NCI-H82 (cell line): ENCODE data around the gene ZNF423.
"Not testable (repeated sequence)": the region's sequence is repeated elsewhere in the genome, so short reads cannot be mapped to it uniquely, and the experiment has no call there.

ENCODE experiments used
- DNase-seq: peaks from one replicate; lab custom pipeline; 2025; lab: John Stamatoyannopoulos, UW

Gene ZNF423

DNA sequence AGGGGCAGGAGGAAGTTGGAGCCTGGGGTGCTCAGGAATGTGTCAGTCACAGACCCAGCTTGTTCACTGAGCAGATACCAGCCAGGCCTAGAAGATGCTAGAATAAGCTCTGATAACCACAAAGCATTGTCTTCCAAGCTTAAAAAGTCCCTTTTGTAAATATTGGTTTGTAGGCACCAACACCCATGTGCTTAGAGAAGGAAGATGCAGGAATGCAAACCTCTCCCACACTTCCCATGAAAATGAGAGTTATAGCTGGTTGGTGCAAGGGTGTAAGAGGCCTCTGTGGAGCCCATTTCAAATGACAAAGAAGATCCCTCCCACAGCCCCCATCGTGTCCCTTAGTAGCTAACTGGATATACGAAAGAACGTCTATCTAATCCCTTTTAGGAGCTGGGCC is 272.0 kb downstream of the ZNF423 start:
- peak; percentile 56 for DNase-seq

DNA sequence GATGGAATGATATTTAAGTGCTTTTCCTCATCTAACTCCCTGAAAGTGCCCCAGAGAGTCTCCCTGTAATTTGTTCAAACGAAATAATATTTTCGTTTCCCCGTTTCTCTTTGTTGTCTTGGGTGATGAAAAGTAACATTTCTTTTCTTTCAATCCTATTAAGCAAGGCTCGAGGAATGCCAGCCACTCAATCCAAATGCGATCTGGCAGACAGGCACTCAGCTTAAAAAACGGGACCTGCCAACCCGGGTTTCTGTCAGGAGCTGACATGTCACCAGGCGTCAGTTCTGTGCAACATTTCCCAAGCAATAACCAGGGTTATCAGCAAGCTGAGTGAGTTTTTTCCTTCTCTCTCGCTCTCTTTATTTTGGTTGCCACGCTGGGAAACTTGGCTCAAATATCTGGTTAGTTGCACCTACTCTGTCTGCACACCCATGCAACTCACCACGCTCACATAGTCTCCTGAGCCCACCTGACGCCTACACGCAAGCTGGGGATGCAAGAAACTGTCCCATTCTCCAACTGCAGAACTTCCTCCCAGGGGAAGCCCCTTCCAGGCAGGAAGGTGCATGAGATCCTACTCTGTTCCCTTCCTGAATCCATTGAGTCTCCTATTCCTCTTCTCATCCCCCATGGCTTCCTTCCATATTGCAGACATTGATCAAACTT is 274.1 kb downstream of the ZNF423 start:
- DNase-seq = peak; percentile 53

DNA sequence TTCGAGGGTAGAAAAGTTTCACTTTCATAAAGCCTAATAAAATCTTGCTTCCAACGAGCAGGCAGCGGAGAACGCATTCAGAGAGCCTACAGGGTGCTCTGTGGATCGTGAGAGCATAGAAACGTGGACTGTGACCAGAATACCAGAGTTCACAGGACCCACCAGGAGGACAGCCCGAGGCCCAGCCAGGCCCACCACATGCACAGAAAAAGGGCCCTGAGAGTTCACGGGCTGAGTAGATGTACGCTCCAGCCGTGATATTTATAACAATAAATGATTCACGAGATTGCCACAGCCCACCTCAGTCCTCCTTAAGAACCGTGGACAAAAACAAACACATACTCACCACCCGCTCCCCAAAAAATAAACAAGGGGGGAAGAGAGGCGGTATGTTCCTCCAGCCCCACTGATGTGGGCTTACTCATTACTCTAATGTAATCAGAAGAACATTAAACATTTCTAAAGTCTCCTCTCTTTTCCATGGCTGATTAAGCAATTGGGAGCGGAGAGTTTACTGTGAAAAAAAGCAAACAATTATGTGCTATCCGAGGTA is 275.1 kb downstream of the ZNF423 start:
- no peak for DNase-seq

DNA sequence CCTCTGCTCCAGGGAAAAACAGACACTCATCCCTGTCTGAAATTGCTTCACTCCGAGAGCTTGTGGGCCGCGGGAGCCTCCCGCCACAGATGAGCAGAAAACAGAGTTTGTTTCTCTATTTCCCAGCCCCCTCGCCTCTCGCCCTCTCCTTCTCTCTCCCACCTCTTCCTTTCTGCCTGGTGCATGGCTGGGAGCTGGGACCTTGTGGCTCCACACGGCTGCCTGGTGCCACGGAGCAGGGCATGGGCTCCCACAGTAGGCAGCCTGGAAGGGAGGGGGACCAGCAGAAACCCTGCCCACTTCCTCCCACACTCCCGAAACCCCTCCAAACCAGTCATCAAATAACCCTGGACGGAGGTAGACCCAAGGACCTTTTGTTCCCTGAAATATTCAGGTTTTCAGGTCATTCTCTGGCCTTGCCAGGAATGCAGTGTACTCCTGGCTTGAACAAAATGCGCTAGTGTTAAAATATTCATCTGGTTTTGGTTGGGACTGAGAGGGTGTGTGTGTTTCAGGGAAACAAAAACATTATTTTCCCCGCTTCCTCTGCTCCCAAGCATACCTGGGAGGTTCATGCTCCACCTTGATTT is 277.4 kb downstream of the ZNF423 start:
- DNase-seq = no peak

DNA sequence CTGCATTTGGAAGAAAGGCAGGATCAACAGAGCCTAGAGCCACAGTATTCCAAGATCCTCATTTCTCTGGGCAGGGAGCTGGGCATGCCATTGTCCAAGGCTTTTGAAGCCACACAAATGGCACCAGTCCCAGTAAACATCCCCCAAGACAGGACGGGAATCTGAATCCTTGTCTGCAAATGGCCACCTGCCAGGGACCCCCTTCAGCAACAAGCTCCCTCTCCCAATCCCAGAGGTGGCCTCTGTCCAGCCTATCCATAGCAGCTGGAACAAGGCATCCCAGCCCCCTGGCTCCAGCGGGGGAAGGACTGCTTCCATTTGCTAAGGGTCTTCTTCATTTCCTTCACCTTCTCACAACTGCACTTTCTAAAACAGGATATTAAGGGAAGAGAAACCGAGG is 277.9 kb downstream of the ZNF423 start:
- DNase-seq = no peak

DNA sequence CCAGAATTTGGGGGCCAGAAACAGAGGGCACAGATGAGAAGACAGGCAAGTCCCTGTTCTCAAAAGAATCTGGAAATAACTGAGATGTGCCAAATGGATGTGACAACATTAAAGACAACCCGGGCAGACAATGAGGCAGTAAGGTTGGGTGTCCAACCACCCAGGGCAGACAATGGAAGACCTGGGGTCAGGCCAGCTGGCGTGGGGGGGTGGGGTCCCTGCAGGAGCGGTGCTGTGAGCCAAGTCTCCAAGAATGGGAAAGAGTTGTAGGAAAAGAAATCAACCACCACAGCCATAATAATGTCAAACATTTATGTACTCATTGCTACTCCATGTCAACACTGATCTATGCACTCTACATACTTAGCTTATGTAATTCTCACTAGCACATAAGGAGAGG is 279.0 kb downstream of the ZNF423 start:
- no peak for DNase-seq

DNA sequence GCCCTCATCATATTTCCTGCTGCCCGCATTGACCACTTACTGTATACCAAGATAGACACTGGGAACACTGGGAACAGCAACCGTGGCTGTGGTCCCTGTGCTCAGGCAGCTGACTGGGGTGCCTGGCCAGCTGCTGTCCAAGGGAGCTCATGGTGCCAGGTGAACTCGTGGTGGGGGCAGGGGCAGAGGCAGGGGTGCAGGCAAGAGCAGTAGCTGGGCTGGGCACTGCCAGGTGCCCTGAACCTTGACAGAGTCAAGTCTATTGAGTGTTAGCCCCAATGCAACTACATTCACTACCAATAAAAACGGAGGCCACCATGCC is 279.8 kb downstream of the ZNF423 start:
- DNase-seq = no peak

DNA sequence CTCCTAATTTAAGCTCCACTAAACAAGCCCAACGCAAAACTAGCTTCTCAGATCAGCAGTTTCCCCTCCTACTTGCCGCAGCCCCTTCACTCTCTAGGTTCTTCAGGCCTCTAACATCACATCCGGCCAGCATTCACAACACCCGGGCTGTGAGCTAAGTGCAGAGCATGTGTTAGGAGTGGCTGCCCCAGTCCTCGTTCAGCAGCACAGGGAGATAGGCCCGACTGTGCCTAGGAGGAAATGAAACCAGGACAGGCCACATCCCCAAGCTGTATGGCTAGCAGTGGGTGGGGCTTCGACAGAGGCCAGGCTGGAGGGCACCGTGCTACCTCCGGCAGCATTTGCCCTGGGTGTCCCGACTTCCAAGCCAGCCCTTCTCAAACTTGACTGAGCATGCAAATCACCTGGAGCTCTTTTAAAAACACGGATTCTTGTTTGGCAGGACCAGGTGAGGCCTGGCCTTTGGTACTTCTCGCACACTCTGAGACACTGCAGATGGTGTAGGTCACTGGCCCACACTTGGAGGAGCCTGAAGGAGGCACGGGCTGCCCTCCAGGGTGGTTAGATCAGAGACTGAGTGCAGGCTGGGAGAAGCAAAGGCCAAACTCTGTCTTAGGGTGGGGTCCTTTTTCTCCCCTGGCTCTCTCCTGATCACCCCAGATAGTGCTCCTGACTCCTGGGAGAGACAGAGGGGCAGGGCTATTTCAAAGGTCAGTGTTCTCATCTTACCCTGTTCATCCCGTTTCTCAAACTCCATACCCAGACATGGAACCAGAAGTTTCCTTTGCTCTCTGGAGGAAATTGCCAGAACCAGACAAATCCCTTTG is 280.4 kb downstream of the ZNF423 start:
- DNase-seq = no peak

DNA sequence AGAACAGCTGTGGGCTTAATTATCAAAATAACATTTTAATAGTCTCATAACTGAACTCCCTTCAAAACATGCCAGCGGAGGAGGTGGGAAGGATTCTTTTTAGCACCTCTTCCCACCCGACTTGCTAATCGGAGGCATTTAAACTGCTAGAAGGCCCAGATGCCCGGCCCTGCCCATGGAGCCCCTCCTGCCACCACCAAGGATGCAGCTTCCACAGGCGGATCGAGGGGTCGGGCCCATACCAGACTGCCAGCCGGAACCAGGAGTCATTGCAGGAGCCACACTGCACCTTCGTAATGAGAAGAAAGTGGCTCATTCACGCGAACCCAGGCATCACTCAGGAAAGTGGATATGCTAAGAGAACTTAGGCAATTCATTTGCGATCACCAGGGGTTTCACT is 281.1 kb downstream of the ZNF423 start:
- no peak for DNase-seq

DNA sequence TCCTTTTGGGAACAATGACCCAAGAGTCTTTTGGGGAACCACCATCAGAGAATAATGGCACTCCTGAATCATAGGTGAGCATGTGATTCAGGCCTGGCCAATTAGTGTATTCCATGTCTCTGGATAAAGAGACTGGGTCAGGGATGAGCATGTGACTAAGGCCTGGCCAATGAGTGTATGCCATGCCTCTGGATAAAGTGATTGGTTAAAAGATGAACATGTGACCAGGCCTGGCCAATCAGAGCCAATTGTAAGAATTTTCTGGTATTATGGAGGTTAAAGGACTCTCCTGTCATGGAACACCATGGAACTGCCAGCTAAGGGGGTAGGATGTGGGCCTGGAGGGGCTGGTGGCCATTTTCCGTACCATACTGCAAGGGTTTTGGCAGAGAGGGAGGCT is 288.0 kb downstream of the ZNF423 start:
- DNase-seq = no peak

DNA sequence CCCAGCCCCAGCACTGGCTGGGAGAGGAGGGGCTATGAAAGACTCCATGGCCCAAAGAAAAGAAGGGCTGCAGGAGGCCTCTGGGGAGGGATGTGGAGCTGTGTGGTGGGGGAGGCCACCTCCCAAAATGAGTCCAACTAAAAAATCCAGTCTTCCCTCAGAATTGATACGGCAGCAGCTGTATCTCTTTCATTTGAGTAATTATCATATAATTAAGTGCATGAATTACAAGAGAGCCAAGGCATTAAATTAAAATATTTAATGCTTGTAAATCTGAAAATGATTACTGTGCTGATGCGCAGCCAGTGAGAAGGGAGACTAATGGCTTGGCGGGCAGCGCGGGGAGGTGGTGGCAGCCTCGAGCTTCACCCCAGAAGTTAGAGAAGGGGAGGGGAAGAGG is 289.5 kb downstream of the ZNF423 start:
- DNase-seq = no peak

DNA sequence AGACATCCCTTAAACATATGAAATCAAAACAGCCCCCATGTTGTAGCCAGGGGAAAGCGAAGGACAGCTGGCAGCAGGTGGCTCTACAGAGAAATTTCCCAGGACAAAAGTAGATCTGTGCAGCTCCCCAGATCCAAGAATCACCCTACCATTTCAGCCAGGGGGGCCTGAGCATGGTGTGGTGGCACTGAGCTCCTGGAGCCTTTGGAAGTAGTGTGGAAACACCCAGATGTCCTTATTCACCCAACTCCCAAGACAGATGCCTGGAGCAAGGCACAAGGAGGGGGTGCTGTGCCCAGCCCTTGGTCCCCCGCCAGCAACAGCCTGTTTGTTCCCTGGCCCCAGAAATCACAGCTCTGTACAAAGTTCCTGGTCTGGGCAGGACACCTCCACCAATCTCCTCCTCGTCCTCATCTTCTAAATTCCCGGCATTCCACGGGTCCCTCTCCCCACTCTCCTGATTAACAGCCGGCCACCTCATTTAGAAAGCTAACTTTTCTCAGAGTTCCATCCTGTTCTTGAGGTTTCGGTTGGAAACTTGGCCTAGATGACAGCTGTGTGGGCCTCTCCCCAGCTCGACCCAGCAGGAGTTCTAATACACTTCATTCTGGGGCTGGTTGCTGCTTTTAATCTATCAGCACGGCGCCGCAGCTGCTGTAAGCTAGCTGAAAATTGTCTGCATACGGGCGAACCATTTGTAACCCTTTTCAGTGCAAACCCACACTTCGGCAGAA is 291.2 kb downstream of the ZNF423 start:
- no peak for DNase-seq

DNA sequence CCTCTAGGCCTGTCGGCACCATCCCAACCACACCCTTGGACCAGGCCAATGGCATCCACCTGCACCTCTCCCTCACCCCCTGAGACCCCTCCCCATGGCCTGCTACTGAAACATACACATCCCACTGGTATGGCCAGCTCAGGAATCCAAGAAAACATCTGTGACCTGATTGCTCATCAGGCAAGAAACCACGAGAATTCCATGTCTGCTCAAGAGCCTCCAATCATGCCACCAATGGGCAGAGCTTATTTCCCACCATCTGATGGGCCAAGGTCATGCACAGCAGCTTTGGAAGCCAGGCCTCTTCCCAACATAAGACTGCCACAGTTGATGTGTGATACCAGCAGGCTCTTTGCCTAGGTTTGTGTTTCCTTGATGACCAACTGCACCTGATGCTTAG is 292.2 kb downstream of the ZNF423 start:
- DNase-seq = no peak

DNA sequence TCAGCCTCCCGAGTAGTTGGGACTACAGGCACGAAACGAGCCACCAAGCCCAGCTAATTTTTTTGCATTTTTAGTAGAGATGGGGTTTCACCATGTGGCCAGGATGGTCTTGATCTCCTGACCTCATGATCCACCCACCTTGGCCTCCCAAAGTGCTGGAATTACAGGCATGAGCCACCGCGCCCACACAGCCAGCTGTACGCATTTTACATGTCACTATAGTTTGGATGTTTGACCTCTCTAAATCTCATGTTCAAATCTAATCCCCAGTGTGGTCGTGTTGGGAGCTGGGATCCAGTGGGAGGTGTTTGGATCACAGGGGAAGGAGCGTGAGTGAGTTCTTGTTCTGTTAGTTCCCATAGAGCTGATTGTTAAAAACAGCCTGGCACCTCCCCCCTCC is 293.0 kb downstream of the ZNF423 start:
- not testable (repeated sequence) for DNase-seq

DNA sequence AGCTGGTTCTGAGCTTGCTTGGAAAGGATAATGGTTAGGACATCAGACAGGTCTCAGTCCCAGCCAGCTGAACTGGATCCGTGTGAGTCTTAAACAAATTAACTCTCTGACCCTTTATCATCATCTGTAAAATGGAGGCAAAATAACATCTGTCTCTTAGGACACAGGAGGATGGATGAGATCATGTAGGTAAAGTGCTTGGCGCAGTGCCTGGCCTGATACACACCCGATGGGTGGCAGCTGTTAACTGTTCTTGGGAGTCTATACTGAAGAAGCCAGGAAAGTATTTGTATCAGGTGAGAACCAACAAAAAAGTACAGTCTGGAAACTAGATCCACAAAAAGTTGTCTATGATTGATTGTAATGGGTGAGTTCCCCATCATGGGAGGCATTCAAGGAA is 293.7 kb downstream of the ZNF423 start:
- peak; percentile 43 for DNase-seq

DNA sequence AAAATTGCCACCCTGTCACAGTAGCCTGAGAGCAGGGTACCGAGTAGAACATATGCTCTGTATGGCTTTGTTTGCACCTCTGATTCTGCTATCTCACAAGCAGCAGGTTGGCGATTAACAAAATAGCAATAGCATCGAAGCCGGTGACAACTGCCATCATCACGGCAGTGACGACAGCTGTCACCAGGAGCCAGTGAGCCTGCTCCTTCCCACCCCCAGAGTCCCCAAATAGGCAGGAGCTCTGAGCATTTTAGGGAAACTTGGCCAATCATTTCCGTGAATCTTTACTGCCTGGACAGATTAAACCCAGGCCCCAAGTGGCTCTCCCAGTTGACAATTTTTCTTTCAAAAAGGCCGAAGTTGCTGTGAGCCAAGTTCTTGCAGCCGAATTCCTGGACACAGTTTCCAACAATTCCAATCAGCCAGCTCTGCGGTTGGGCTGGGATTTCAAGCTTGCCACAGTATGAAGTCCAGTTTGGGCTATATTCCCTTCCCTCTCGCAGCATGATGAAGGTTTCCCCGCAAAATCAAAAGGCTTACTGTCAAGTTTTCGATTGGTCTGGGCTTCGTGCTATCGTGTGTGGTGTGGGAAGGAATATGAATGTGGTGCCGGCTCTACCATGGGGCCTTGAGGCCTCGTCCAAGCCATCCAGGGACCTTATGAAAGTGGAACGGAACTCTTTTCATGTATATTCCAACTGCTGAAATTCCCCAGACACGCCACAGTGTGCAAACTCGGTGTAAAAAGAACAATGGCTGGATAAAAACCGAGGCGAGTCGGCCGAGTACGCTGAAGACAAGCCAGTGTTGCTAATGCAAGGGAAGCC is 295.7 kb downstream of the ZNF423 start:
- peak; percentile 36 for DNase-seq

DNA sequence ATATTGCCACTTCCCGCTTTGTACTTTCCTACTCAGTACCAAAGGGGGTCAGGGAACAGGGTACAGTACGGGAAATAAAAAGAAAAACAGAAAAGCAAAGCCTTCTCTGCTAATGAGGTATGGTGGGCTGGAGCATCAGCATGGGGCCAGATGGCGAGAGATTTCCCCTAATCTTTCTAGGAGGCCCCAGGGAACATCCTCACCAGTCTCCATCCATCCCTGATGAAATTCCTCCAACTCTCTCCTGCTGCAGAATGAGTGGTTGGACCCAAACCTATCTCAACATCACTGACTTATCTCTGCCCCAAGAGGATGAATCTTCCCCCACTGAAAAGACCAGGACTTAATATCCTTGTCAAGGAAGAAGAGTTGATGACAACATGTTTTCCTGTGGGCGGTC is 296.7 kb downstream of the ZNF423 start:
- DNase-seq = peak; percentile 75

DNA sequence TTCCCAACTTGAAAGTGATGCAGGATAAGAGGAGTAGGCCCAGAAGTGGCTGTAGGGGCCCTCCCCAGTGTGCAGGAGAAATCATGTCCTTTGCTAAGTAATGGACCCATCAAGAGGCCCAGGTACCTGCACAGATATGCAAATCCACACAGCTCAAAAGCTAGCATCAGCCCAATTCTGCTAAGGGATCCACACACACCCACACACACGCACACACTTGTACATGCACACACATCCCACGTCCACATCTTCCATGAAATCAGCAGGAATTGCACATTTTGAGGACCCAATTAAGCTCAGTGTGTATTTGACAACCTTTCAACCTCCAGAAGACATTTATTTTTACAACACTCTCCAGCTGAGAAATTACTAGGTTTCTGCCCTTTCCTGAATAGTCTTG is 297.5 kb downstream of the ZNF423 start:
- no peak for DNase-seq

DNA sequence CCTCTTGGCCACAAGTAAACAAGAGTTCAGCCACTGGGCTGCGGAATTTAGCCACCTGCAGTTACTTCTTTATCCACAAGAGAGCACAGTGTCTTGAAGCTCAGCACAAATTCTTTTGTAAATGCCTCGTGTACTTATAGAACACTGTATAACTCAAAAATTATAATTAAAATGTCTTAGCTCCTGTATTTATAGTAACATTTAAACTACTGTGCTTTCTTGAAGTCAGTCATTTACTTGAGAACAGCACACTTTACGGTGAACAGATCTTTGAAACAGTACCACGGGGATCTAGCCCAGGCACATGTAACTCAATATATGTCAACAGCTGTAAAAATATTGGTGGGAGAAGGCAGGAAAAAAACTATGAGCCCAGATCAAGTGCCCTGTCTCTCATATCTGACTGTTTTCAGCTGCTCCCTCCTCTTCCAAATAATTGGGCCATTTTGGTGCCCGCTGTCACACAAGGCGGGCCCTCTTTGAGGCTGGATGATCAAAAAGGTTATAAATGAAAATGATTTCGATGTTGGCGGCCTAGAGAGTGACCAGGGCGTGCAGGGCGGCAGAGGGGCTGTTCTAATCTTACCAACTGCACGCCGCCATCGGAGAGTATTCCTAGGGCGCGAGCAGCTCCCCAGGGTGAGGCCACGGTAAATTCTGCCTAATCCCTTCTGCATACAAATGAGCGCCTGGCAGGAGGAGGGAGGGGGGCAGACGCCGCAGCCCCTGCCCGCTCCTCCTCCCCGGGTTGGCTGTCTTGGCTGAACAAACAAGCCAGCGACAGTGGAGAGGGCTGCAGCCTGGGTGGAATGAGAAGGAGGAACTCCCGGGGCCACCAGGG is 299.1 kb downstream of the ZNF423 start:
- peak; percentile 94 for DNase-seq

DNA sequence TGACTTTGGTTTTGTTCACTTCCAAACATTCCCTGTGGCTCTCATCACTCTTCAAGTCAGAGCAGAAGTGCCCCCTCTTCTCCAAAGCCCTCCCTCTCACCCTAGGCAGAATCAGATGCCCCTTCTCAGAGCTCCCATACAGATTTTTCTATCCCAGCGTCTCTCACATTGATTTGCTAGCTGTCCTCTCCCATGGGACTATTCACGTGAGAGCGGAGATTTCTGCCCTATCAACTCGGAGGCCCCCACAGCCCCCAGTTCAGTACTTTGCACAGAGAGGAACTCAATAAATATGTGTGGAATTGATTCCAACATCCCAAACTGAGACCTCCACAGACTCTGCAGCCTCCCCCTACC is 299.7 kb downstream of the ZNF423 start:
- no peak for DNase-seq

DNA sequence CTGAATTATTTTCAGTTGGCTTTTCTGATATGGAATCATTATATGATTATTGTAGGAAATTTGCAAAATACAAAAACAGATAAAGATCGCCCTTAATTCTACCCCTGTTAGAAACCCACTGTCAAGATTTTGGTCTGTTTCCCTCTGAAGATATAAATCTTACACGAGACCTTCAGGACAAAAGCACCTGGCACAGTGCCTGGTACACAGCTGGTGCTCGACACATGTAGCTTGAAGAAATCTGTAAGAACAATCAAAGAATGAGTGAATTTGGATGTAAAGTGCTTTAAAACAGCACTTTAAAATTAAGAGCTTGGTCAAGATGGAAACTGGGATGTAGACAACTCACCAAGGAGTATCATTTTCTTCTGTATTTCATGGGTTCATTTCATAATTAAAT is 301.2 kb downstream of the ZNF423 start:
- no peak for DNase-seq
